A673 (cell line): ENCODE data around the gene TENM4. TPM values are rescaled to one million over a fixed set of nuclear protein-coding genes. Genes with fewer than 3 reads are reported as not detected.

Experiments
- BruUV-seq: library from RNA; stranded (reverse); fragments of 400-500 nt; replicated peaks from 2 replicates; lab custom pipeline; 2021; lab: Mats Ljungman, UMichigan
- CTCF ChIA-PET: fragments of 300-600 bp; sonication (Branson Sonifier 250); formaldehyde crosslinking; loops from one replicate; lab custom pipeline; 2022; ENCODE audit warnings: antibody characterized with exemption; lab: Charles Lee
- POLR2A ChIA-PET: fragments of 300-600 bp; sonication (Branson Sonifier 250); formaldehyde crosslinking; loops from one replicate; lab custom pipeline; 2022; ENCODE audit warnings: antibody characterized with exemption; ENCODE audit not compliant: low non-redundant PET; lab: Charles Lee
- DNase-seq: peaks from one replicate; pipeline ENCODE4 v3.0.0-alpha.2; 2015; ENCODE audit warnings: low spot score
- H3K27ac ChIP-seq: fragments of 200-600 bp; sonication (generic); 2 replicates; pipeline ENCODE4 v1.5.1; 2016; ENCODE audit warnings: mixed run types, low read depth, mild to moderate bottlenecking, mixed read lengths, antibody characterized with exemption, low read length; ENCODE audit not compliant: poor library complexity, severe bottlenecking
- H3K27me3 ChIP-seq: fragments of 200-600 bp; sonication (generic); replicated peaks from 2 replicates; pipeline ENCODE4 v1.6.1; 2017; ENCODE audit warnings: mixed run types, low read depth, mild to moderate bottlenecking, mixed read lengths, antibody characterized with exemption, low read length; ENCODE audit not compliant: insufficient read depth, poor library complexity
- H3K36me3 ChIP-seq: fragments of 200-600 bp; sonication (generic); 2 replicates; pipeline ENCODE4 v1.6.1; 2016; ENCODE audit warnings: mixed run types, mild to moderate bottlenecking, mixed read lengths, antibody characterized with exemption, low read length; ENCODE audit not compliant: insufficient read depth, poor library complexity, severe bottlenecking
- H3K4me1 ChIP-seq: fragments of 200-600 bp; sonication (generic); 2 replicates; pipeline ENCODE4 v1.6.1; 2017; ENCODE audit warnings: mixed run types, mild to moderate bottlenecking, mixed read lengths, antibody characterized with exemption, low read length; ENCODE audit not compliant: insufficient read depth, poor library complexity, severe bottlenecking
- H3K4me3 ChIP-seq: fragments of 200-600 bp; sonication (generic); 2 replicates; pipeline ENCODE4 v1.5.1; 2016; ENCODE audit warnings: low read depth, mixed run types, mild to moderate bottlenecking, mixed read lengths, low read length; ENCODE audit not compliant: poor library complexity, severe bottlenecking
- H3K9me3 ChIP-seq: fragments of 200-600 bp; sonication (generic); 2 replicates; pipeline ENCODE4 v1.6.1; 2016; ENCODE audit warnings: mixed run types, low read depth, mild to moderate bottlenecking, mixed read lengths, antibody characterized with exemption, low read length; ENCODE audit not compliant: poor library complexity, severe bottlenecking
- EZH2 ChIP-seq: fragments of 200-600 bp; sonication (generic); IDR thresholded peaks from 2 replicates; pipeline ENCODE4 v1.6.1; 2017; ENCODE audit warnings: borderline replicate concordance, low read depth, mild to moderate bottlenecking, mixed read lengths, antibody characterized with exemption, low read length; ENCODE audit not compliant: poor library complexity, severe bottlenecking
- intact Hi-C: fragments of 100-400 bp; cut with micrococcal nuclease; formaldehyde crosslinking; loops from one replicate; pipeline ENCODE4 v1.10.0; 2022; ENCODE audit not compliant: unreplicated experiment
- total RNA-seq: library from RNA; stranded (reverse); gene quantifications from 2 replicates; pipeline ENCODE4 v1.2.3, GENCODE V29; 2021
- TF ChIP-seq, protein P1 (sequence below): fragments of 300-800, 200-600 bp; sonication (generic); conservative IDR thresholded peaks from 2 replicates; pipeline ENCODE4 v1.5.1; 2017; ENCODE audit warnings: low read depth, mild to moderate bottlenecking, antibody characterized with exemption, low read length, moderate library complexity, mixed read lengths

The TENM4 gene
- total RNA-seq, 1 experiment from 2014 or later = 0.11 TPM

DNA sequence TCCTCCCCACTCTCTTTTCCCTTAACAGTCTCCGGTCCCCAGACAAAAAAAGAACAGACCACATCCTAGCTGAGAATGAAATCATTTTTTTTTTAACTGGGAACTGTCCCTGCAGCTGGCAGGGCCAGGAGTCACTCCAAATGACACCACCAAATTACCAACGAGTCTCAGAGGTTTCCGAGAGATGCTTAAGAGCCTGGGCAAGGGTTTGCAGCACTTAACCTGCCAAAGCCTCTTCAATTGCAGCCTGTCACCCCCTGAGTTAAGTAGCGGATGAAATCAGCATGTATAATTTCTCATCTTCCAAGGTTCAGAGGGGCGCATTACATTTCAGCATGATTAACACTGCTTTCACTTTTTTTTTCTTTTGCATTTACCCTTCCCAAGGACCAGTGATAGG, 71.8 kb downstream of the TENM4 start:
- Histone ChIP-seq H3K4me1 (no peaks in the 10 kb centered on the region), H3K4me3 (no peak overlapping the region), H3K36me3 (no peaks in the 10 kb centered on the region), H3K27me3 (no peaks in the 10 kb centered on the region), H3K27ac (no peak overlapping the region), H3K9me3 (no peaks in the 10 kb centered on the region)
- no peak for DNase-seq
- TF ChIP-seq EZH2 = no peak
- TF ChIP-seq, protein P1, sequence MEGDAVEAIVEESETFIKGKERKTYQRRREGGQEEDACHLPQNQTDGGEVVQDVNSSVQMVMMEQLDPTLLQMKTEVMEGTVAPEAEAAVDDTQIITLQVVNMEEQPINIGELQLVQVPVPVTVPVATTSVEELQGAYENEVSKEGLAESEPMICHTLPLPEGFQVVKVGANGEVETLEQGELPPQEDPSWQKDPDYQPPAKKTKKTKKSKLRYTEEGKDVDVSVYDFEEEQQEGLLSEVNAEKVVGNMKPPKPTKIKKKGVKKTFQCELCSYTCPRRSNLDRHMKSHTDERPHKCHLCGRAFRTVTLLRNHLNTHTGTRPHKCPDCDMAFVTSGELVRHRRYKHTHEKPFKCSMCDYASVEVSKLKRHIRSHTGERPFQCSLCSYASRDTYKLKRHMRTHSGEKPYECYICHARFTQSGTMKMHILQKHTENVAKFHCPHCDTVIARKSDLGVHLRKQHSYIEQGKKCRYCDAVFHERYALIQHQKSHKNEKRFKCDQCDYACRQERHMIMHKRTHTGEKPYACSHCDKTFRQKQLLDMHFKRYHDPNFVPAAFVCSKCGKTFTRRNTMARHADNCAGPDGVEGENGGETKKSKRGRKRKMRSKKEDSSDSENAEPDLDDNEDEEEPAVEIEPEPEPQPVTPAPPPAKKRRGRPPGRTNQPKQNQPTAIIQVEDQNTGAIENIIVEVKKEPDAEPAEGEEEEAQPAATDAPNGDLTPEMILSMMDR = no peak
- no TSS peak for BruUV-seq
- CTCF ChIA-PET = no interaction called here
- intact Hi-C loops = no loop called here
- POLR2A ChIA-PET = no interaction called here

DNA sequence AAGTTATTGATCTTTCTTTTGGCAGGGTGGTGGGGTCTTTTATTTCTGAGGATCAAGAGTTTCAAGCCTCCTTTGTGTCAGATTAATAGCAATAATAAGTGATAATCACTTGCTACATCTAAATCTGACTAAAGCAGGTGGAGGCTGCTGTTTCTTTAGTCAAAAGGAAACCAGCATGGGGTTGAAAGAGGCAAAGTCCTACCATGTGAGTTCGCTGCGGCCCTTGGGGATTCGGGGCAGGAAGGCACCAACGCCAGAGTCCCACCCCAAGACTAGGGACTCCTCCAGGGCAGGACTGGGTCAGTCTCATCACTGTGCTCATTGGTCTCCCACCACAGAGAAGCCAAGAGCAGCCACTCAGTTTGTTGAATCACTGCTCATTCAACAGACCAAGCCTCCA, 73.0 kb downstream of the TENM4 start:
- no peak overlapping the region for H3K4me3 ChIP-seq
- H3K27me3 ChIP-seq = no peaks in the 10 kb centered on the region
- ChIA-PET POLR2A (no interaction called here), CTCF (no interaction called here)
- no peaks in the 10 kb centered on the region for H3K36me3 ChIP-seq
- no peak for DNase-seq
- no peak overlapping the region for H3K27ac ChIP-seq
- H3K9me3 ChIP-seq = no peaks in the 10 kb centered on the region
- TF ChIP-seq, protein P1 = no peak
- no peak for TF ChIP-seq EZH2
- H3K4me1 ChIP-seq = no peaks in the 10 kb centered on the region
- BruUV-seq = no TSS peak
- intact Hi-C loops = no loop called here

DNA sequence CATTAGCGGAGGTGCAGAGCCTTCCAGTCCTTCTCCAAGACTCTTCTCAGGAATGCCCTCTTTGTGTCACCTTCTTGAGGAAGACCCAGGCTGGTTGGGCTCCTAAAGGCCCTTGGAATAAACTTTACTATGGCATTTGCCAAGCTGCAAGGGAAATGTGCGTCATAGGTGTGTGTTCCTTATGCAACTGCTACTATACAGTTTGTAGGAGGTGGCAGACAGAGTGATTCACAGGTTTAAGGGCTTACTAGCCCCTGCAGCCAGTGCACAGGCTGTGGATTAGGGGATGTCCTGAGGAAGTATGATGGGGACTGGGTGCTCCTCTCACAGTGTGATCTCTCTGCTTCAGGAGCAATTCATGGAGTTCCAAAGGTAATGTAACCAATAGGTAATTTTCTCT, 74.6 kb downstream of the TENM4 start:
- H3K36me3 ChIP-seq = no peaks in the 10 kb centered on the region
- no peak for DNase-seq
- no peaks in the 10 kb centered on the region for H3K4me1 ChIP-seq
- H3K4me3 ChIP-seq = no peak overlapping the region
- no TSS peak for BruUV-seq
- ChIA-PET CTCF (no interaction called here), POLR2A (no interaction called here)
- H3K27me3 ChIP-seq = no peaks in the 10 kb centered on the region
- H3K27ac ChIP-seq = no peak overlapping the region
- H3K9me3 ChIP-seq = no peaks in the 10 kb centered on the region
- TF ChIP-seq, protein P1 = no peak
- TF ChIP-seq EZH2 = no peak
- intact Hi-C loops = no loop called here
